Caki2 (cell line): ENCODE results near the gene METTL1. TPM values are rescaled to one million over a fixed set of nuclear protein-coding genes. Genes with fewer than 3 reads are reported as not detected.

ENCODE experiments used
- DNase-seq: peaks from one replicate; pipeline ENCODE4 v3.0.0-alpha.2; 2015; ENCODE audit warnings: low read depth
- in situ Hi-C: cut with HindIII; loops from 2 replicates; pipeline ENCODE4 v1.10.0; 2016; ENCODE audit warnings: low sequenced_read_pairs, low pct_unique_long_range_greater_than_20kb, mixed read lengths
- total RNA-seq: library from RNA; depleted of rRNA; stranded (reverse); fragments of >200 nt; shearing (Covaris generic); gene quantifications from 2 replicates; pipeline ENCODE4 v1.2.3, GENCODE V29; 2014; ENCODE audit warnings: low replicate concordance

METTL1 gene
- total RNA-seq, 1 experiment from 2014 or later = 30.4 TPM

DNA sequence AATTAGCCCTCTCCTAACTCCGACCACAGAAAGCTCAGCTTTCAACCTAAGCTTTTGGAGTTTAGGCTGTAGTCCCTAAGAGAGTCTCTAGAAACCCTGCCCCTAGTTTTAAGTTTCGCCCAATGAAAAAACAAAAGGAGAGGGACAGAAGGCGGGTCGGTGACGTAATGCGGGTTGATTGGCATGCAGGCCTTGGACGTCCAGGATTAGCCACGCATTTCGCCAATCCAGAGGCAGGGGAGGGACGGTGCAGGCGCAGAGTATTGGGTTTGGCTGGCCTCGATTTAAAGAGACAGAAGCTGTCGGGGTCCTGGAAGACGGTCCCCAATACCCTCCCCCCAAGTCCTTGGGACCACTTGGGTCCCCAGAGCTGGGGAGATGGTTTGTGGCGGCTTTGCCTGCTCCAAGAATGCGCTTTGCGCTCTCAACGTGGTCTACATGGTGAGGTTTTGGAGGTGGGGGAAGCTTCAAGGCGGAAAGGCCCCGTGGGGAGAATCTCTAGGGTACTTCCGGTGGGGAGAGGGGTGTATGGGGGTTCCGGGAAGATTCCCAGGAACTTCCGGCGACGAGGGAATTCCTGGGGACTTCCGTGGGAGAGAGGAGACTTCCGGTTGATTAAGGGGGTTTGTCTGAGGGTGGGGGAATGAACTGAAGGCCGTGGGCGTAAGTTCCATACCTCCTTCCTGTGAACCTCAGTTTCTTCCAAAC, 27.0 kb downstream of the METTL1 start, which contains the start of gene TSPAN31:
TSPAN31 (plus strand) TSS at position 263 of the 708 bp plus-strand sequence; CDS start at position 379, 116 bp downstream.
- in situ Hi-C loops = no loop called here
- peak; percentile 99 for DNase-seq

- DNase-seq = no peak
These were observed 27.6 kb downstream of the METTL1 start for GRCh38 chr12:57744194-57744776.

GRCh38 chr12:57743769-57744168, 28.1 kb downstream of the METTL1 start:
- no peak for DNase-seq
- in situ Hi-C loops = no loop called here

More at GRCh38 chr12:57744194-57744776, 27.6 kb downstream of the METTL1 start:
- in situ Hi-C loops = no loop called here

DNA sequence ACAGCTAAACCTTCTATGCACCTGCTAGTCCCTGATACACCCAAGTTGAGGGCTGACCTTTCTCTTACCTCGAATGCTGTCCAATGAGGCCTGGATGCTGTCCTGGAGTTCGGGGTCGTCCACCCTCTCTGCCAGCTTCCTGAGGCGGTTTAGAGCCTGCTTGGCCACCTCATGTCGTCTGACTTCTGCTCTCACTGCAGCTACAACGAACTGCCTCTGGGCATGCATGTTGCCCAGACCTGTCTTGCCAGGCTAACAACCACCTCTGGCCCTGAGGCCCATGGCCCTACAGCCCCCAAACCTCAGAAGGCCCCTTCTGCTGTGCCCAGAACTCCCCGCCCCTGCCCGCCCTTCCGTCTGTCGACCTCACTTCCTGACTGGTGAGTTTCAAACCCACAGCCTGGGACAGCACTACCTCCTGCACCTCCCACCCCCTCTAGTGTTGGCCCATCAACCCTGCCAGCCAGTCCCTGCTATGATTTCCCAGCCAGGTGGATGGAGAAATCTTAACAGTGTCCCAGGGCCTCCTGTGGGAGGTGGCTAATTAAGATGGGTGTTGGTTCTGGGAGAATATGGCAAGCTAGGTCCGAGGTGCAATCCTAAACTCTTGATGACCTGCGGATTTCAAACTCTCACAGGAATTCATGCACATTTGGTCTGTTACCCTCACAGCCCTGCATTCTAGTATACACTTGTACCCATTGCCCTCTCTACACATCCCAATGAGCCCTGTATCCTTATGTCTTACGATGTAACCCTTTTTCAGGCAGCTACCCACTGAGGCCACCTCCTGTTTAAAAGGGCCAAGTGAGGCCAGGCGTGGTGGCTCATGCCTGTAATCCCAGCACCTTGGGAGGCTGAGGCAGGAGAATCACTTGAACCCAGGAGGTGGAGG, 29.8 kb downstream of the METTL1 start:
- in situ Hi-C loops = no loop called here
- no peak for DNase-seq

DNA sequence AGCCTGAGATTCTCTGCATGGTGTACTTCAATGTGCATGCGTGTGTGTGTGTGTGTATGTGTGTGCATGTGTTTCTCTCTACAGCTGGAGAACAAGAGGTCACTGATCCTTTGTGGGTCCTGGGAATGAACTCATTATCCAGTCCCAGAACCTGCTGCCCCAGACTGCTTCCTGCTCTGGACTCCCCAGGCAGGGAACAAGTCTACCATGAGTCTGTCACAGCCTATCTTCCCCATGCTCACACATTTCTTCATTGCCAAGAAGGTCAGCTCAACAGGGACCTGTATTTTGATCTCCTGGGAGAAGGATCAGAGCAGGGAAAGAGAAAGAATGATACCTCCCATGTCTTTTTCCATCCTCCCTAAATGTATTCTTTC, 30.5 kb downstream of the METTL1 start:
- in situ Hi-C loops = no loop called here
- no peak for DNase-seq

DNA sequence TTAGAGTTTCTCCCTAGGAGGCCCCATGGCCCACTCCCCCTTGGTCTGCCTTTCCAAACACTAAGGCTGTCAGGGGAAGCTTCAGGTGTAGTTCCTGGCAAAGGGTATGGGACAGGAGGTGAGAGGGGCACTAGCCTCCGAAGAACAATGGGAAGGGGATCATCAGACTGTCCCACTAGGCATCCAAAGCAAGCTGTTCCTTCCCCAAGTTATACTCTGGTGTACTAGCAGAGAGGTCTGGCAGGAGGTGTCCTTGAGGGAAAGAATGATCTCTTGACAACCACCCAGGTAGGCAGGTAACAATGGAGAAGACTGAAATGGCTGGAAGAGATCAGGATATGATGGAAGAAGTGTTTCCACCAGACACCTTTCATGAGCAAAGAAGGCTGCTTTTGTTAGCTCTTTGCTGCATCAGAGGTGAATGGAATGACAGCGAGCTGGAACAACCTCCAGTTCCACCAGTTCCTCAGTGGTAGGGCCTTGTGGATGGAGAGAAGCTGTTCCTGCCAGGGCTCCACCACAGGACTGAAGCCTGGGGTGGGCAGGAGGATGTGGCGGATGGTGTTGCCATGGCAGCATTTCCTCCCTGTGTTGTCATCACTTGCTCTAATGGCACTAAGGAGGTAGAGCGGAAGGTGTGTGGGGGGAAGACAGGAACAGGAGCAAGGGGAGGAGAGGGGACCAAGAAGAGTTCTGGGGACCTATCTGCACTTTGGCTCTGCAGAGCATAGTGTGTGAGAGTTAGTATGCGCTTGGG, 31.1 kb downstream of the METTL1 start:
- in situ Hi-C loops = no loop called here
- DNase-seq = no peak

DNA sequence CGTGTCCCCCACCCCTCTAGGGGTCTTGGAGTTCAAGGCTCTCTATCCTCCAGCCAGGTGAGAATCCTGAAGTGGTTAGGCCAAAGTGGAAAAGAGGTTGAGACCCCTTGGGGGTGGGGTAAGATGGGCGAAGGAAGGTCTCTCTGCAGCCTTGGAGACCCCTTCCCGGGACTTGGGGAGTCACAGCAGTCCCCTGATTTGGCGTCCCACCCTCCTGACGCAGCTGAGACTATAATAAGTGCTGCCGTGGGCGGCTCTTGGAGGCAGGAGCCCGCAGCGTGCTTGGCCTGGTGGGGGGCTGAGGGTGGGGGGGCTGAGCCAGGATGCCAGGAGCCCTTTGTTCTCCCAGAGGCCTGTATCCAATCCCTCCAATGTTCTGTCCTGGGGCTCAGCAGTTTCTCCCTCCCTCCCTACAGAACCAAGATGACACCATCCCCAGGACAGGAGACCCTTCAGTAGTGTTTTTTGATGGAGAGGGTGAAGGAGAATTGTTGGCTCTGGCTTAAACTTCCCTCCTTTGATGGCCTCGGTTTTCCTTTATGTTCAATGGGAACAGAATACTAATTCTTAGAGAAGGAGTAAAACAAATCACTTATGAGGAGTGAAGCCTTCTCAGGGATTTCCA, 31.9 kb downstream of the METTL1 start:
- no peak for DNase-seq
- in situ Hi-C loops = no loop called here

DNA sequence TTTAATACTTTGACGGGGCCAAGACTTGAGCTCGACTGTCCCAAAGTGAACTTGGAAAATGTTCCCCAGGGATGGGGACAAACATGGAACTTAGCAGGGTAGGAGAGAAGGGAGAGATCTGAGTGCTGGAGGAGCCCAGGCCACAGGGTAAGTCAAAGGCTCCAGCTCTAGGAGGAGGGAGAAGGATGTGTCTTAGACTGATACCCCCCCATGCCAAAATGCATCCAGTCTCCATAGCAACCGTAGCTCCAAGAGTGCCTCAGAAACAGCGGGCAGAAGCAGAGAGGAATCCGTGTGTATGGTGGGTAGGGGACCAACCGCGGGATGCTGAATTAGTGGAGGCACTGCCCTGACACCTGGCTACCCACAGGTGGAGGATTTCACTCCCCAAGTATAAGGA, 32.5 kb downstream of the METTL1 start:
- DNase-seq = no peak
- in situ Hi-C loops = no loop called here

GRCh38 chr12:57738661-57739237, 33.2 kb downstream of the METTL1 start, which contains the start of gene AGAP2:
AGAP2 (minus strand) TSS chr12:57738742; CDS start chr12:57738246, 496 bp downstream.
- no peak for DNase-seq
- in situ Hi-C loops = no loop called here

DNA sequence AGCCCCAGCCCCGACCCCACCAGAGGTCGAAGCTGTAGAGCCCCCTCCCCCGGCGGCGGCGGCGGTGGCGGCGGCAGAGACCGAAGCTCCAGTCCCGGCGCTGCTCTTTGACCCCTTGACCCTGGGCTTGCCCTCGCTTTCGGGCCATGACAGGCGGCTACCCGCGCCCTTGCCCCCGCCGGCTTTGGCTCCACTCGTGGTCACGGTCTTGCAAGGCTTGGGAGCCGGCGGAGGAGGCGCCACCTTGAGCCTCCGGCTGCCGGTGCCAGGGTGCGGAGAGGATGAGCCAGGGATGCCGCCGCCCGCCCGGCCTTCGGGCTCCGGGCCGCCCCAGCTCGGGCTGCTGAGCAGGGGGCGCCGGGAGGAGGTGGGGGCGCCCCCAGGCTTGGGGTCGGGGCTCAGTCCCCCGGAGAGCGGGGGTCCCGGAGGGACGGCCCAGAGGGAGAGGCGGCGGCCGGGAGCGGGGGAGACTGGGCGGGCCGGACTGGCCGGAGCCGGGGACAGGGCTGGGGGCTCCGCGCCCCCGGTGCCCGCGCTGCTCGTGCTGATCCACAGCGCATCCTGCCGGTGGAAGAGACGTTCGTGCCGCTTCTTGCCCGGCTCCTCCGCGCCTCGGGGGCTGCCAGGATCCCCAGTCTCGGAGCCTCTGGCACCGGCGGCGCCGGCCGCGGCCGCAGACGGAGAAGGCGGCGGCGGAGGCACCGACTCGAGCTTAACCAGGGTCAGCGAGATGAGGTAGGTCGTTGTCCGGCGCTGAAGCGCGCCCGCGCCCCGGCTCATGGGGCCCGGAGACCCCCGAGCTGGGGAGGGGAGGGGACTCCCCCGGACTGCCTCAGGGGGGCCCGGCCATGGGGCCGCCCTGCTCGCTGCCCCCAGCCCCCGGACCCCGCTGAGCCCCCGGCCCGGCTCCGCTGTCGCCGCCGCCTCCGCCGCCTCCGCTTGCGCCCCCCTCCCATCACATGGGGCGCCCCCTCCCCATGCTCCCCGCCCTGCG, 34.1 kb downstream of the METTL1 start:
- no peak for DNase-seq
- in situ Hi-C loops = no loop called here

GRCh38 chr12:57736741-57737466, 35.0 kb downstream of the METTL1 start:
- in situ Hi-C loops = no loop called here
- no peak for DNase-seq

DNA sequence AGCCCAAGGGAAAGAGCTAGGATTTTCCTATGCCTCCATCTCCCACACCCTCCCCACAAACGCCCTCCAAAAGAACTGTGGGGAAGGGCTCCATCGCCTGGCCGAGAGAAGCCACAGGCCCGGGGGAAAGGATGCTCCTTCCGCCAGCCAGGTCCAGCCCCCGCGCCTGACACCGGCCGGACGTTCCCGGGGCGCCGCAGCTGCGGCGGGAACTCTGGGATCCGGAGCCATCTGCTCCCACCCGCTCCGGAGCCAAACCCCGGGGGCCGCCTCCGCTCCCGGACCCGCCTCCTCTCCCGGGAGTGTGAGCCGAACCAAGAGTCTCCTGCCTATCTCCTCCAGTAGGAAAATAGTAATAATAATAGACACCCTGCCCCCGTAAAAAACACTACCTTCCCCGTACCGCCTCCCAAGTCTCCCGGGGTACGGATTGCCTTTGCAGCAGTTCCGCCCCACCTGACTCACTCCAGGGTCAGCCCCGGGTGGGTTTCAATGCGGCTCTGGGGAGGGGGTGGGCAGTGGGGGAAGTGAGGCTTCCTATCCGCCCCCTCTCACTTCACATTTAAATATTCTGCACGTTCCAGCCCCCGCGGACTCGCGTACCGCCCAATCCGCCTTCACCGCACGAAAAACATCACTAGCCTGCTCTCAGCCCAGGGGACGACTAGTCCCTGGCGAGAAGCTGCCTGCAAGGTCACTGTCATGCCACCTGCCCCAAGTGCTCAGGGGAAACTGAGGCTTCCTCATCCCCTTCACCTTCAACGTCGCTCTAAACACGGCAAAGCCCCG, 35.8 kb downstream of the METTL1 start:
- in situ Hi-C loops = no loop called here
- DNase-seq = peak; percentile 28

DNA sequence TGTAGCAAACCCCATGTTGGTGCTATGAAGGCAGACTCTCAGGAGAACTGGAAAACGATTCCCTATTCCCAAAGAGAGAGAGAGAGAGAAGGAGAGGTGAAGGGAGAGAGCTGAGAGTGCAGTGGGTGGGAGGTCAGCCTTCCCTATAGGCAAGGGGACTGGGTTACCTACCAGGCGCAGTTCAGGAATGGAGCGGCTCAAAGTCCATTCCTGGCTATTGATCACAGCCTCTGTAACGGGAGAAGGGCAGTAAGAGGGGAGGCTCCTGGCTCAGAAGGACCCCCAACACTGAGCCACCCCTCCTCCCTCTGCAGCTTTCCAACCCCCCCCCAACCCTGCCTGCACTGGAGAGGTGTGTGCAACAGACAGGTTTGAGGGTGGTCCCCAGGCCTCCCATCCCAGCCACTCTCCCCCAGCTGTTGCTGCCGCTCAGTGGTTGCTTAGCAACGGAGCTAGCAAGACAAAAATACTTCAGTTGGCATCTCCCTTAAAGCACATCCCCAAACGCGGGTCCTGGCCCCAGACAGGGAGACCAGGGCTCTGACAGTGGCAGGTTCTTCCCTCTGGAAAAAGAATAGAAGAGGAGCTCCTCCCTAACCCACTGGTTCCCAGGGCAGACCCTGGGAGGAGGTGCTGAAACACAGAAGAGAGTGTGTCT, 36.6 kb downstream of the METTL1 start:
- no peak for DNase-seq
- in situ Hi-C loops = no loop called here

DNA sequence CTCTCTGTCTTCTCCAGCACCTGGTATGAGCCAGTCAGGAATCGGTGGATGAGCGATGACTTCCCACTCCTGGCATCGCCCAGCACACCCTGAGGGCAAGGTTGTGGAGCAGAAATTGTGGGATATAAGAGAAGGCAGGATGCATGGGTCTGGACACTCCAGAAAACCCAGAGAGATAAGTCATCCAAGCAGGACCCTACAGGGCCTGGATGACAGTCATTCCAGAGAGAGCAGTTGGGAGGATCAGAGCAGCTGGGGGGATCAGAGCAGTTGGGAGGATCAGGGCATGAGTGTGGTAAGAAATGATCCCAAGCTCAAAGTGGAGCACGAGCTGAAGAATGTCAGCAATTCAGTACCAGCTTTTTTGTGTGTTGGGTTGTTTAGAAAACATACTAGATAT, 37.3 kb downstream of the METTL1 start:
- in situ Hi-C loops = no loop called here
- DNase-seq = no peak

DNA sequence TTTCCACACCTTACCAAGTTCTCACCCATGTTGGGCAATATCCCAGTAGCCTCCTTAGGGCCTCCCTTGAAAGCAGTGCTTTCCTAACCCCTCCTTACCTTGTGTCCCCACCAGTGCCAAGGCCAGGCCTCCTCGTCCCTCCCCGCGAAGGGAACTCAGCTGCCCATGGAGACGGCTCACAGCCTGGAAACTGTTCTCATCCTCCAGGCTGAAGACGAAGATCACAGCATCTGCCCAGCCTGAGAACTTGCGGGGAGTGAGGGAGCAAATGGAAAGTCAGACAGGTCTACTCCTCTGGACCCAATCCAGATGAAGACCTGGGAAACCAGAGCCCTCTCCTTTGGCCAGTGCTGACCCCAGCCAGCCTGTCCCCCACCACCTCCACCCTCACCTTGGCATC, 38.0 kb downstream of the METTL1 start:
- DNase-seq = no peak
- in situ Hi-C loops = no loop called here
